Neural cell (in vitro differentiated cells): ENCODE data around the gene MYO19. TPM values are rescaled to one million over a fixed set of nuclear protein-coding genes. Genes with fewer than 3 reads are reported as not detected.

Experiments
- H2AFZ ChIP-seq: fragments of 200-600, 300-800 bp; sonication (generic), shearing (Covaris generic); 2 replicates; pipeline ENCODE4 v1.6.0; 2014; ENCODE audit warnings: low read depth, mild to moderate bottlenecking, antibody characterized with exemption, low read length, moderate library complexity
- H3F3A ChIP-seq: fragments of 200-600 bp; shearing (Covaris generic); 2 replicates; pipeline ENCODE4 v1.6.1; 2016; ENCODE audit warnings: mild to moderate bottlenecking, moderate library complexity, mixed read lengths, antibody characterized with exemption, low read length; ENCODE audit not compliant: insufficient read depth, poor library complexity, severe bottlenecking
- H3K27ac ChIP-seq: fragments of 200-600, 300-800 bp; sonication (generic), shearing (Covaris generic); 2 replicates; pipeline ENCODE4 v1.5.1; 2014; ENCODE audit warnings: mild to moderate bottlenecking, low read length, moderate library complexity
- H3K27me3 ChIP-seq: fragments of 300-800, 200-600 bp; sonication (generic), shearing (Covaris generic); 2 replicates; pipeline ENCODE4 v1.6.0; 2014; ENCODE audit warnings: mild to moderate bottlenecking, low read depth, low read length, moderate library complexity; ENCODE audit not compliant: insufficient read depth
- H3K36me3 ChIP-seq: fragments of 300-800, 200-600 bp; sonication (generic), shearing (Covaris generic); 2 replicates; pipeline ENCODE4 v1.5.1; 2014; ENCODE audit warnings: mild to moderate bottlenecking, antibody characterized with exemption, low read length, moderate library complexity; ENCODE audit not compliant: insufficient read depth
- H3K4me2 ChIP-seq: fragments of 300-800, 200-600 bp; sonication (generic), shearing (Covaris generic); 2 replicates; pipeline ENCODE4 v1.6.0; 2014; ENCODE audit warnings: mild to moderate bottlenecking, low read length
- H3K4me3 ChIP-seq: fragments of 300-800, 200-600 bp; sonication (generic), shearing (Covaris generic); 2 replicates; pipeline ENCODE4 v1.5.1; 2014; ENCODE audit warnings: mild to moderate bottlenecking, low read length, moderate library complexity
- H3K79me2 ChIP-seq: fragments of 200-600 bp; shearing (Covaris generic); replicated peaks from 2 replicates; pipeline ENCODE4 v1.6.0; 2014; ENCODE audit warnings: mild to moderate bottlenecking, low read length, moderate library complexity; ENCODE audit not compliant: insufficient read depth
- H3K9ac ChIP-seq: fragments of 300-800, 200-600 bp; sonication (generic), shearing (Covaris generic); 2 replicates; pipeline ENCODE4 v1.6.1; 2016; ENCODE audit warnings: mild to moderate bottlenecking, low read length, mixed read lengths
- H3K9me2 ChIP-seq: fragments of 200-600 bp; shearing (Covaris generic); 2 replicates; pipeline ENCODE4 v1.6.1; 2016; ENCODE audit warnings: mild to moderate bottlenecking, low read length, mixed read lengths; ENCODE audit not compliant: insufficient read depth
- H3K9me3 ChIP-seq: fragments of 200-600, 300-800 bp; sonication (generic), shearing (Covaris generic); 2 replicates; pipeline ENCODE4 v1.6.1; 2016; ENCODE audit warnings: mild to moderate bottlenecking, mixed run types, low read length, moderate library complexity, mixed read lengths
- H4K20me1 ChIP-seq: fragments of 200-600 bp; shearing (Covaris generic); 2 replicates; pipeline ENCODE4 v1.6.1; 2016; ENCODE audit warnings: mild to moderate bottlenecking, mixed run types; ENCODE audit not compliant: insufficient read depth
- CTCF ChIP-seq: fragments of 450-650 bp; IDR thresholded peaks from 2 replicates; pipeline ENCODE4 v1.5.1; 2014; ENCODE audit warnings: antibody characterized with exemption, mild to moderate bottlenecking, moderate library complexity; ENCODE audit not compliant: poor library complexity, severe bottlenecking
- EP300 ChIP-seq: fragments of 450-650 bp; conservative IDR thresholded peaks from 2 replicates; pipeline ENCODE4 v1.6.1; 2014; ENCODE audit warnings: antibody characterized with exemption, mild to moderate bottlenecking, moderate library complexity; ENCODE audit not compliant: poor library complexity, severe bottlenecking
- EZH2 ChIP-seq: fragments of 200-600, 300-800 bp; shearing (Covaris generic), sonication (generic); IDR thresholded peaks from 2 replicates; pipeline ENCODE4 v1.6.1; 2014; ENCODE audit warnings: antibody characterized with exemption, low read length, borderline replicate concordance, mild to moderate bottlenecking; ENCODE audit not compliant: insufficient read depth, poor library complexity, severe bottlenecking
- MXI1 ChIP-seq: fragments of 450-650 bp; conservative IDR thresholded peaks from 2 replicates; pipeline ENCODE4 v1.6.1; 2014; ENCODE audit warnings: antibody characterized with exemption, mild to moderate bottlenecking; ENCODE audit not compliant: poor library complexity, severe bottlenecking
- POLR2AphosphoS5 ChIP-seq: IDR thresholded peaks from 2 replicates; pipeline ENCODE4 v1.6.1; 2012
- RAD21 ChIP-seq: fragments of 450-650 bp; conservative IDR thresholded peaks from 2 replicates; pipeline ENCODE4 v1.6.1; 2014; ENCODE audit warnings: antibody characterized with exemption, mild to moderate bottlenecking, moderate library complexity
- REST ChIP-seq: IDR thresholded peaks from 2 replicates; pipeline ENCODE4 v1.6.1; 2012; ENCODE audit warnings: borderline replicate concordance
- SMC3 ChIP-seq: fragments of 450-650 bp; conservative IDR thresholded peaks from 2 replicates; pipeline ENCODE4 v1.6.1; 2014; ENCODE audit warnings: antibody characterized with exemption, mild to moderate bottlenecking, moderate library complexity; ENCODE audit not compliant: poor library complexity
- TAF1 ChIP-seq: IDR thresholded peaks from 2 replicates; pipeline ENCODE4 v1.6.1; 2012; ENCODE audit warnings: low read depth
- polyA plus RNA-seq: library from polyadenylated mRNA; depleted of rRNA; stranded (reverse); fragments of >200 nt; gene quantifications from 2 replicates; pipeline ENCODE4 v1.2.3, GENCODE V29; 2014

MYO19 gene
- polyA plus RNA-seq, 1 donor from 2014 or later: 51.5 TPM

DNA sequence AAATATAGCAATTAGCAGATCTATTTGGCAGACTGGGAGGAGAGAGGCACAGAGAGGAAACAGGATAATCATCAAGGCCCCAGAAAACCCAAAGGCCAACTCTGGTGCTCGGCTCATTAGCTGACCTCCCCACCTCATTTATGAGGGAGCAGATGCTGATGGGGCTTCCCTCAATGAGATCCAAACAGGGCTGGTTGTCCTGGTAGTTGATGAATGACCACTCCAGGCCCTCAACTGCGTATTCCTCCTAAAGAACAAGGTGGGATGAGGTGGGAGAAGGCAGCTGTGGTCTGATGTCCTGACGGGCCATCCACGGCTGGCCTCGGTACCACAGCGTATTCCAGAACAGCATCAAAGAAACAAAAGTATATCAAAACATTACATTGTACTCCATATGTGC, 27.4 kb downstream of the MYO19 start:
- no peak overlapping the region for H3K4me3 ChIP-seq
- H3K36me3 ChIP-seq: no peaks in the 10 kb centered on the region
- TF ChIP-seq EZH2 (no peak), EP300 (no peak), RAD21 (no peak)
- no peak overlapping the region for H3K27ac ChIP-seq
- no peak overlapping the region for H3K4me2 ChIP-seq
- no peaks in the 10 kb centered on the region for H3K79me2 ChIP-seq
- H3K9ac ChIP-seq: no peak overlapping the region
- no peaks in the 10 kb centered on the region for H3K9me3 ChIP-seq
- no peaks in the 10 kb centered on the region for H3K27me3 ChIP-seq
- no peak overlapping the region for H2AFZ ChIP-seq
- no peaks in the 10 kb centered on the region for H3K9me2 ChIP-seq
- H3F3A ChIP-seq: no peaks in the 10 kb centered on the region
- H4K20me1 ChIP-seq: no peaks in the 10 kb centered on the region

DNA sequence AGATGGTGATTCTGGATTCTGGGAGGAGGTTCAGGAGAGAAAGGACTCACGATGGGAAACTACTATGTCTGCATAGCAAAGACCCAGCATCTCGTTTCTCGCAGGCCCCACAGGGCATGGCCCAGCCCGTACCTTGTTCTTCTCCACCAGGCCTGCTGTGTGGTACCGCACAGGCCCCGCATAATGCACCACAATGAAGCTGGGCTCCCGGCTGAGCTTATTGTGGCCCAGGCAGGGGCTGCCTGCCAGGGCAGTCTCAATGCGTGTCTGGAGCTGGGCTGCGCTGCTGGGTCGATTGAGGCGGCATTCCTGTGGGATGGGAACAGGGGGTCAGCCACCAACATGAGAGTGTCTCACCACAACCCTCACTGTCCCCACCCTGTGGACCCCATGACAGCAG, 27.8 kb downstream of the MYO19 start:
- Histone ChIP-seq H3K27me3 (no peaks in the 10 kb centered on the region), H2AFZ (no peak overlapping the region), H3K36me3 (no peaks in the 10 kb centered on the region), H3K4me3 (no peak overlapping the region), H4K20me1 (no peaks in the 10 kb centered on the region), H3K9me2 (no peaks in the 10 kb centered on the region), H3K4me2 (no peak overlapping the region), H3K9ac (no peak overlapping the region), H3K27ac (no peak overlapping the region), H3K79me2 (no peaks in the 10 kb centered on the region), H3K9me3 (no peaks in the 10 kb centered on the region), H3F3A (no peaks in the 10 kb centered on the region)
- TF ChIP-seq SMC3 (no peak), EZH2 (no peak), RAD21 (no peak), POLR2AphosphoS5 (no peak)

- Histone ChIP-seq H3K9me2 (no peaks in the 10 kb centered on the region), H3K79me2 (no peaks in the 10 kb centered on the region), H3K4me3 (no peak overlapping the region), H3K4me2 (no peak overlapping the region), H3K9ac (no peak overlapping the region), H4K20me1 (no peaks in the 10 kb centered on the region), H3F3A (no peaks in the 10 kb centered on the region), H3K36me3 (no peaks in the 10 kb centered on the region), H3K27me3 (no peaks in the 10 kb centered on the region), H2AFZ (no peak overlapping the region), H3K9me3 (no peaks in the 10 kb centered on the region), H3K27ac (no peak overlapping the region)
- TF ChIP-seq TAF1 (no peak), MXI1 (no peak), POLR2AphosphoS5 (no peak), SMC3 (no peak), REST (no peak), CTCF (no peak), RAD21 (no peak), EZH2 (no peak), EP300 (no peak)
Observed at GRCh38 chr17:36506249-36506826, 28.3 kb downstream of the MYO19 start.
